Caco-2 (cell line): ENCODE data around the gene MTMR12. TPM values are rescaled to one million over a fixed set of nuclear protein-coding genes. Genes with fewer than 3 reads are reported as not detected.

Source experiments
- BruUV-seq: library from RNA; stranded (reverse); fragments of 400-500 nt; replicated peaks from 2 replicates; lab custom pipeline; 2021; lab: Mats Ljungman, UMichigan
- CTCF ChIA-PET: fragments of 300-600 bp; sonication (Branson Sonifier 250); formaldehyde crosslinking; loops from one replicate; lab custom pipeline; 2022; ENCODE audit warnings: antibody characterized with exemption; lab: Charles Lee
- POLR2A ChIA-PET: fragments of 300-600 bp; sonication (Branson Sonifier 250); formaldehyde crosslinking; loops from one replicate; lab custom pipeline; 2022; ENCODE audit warnings: antibody characterized with exemption; lab: Charles Lee
- DNase-seq, 2 experiments: peaks; one replicate each; pipeline versions ENCODE4 v3.0.0 to v3.0.0-alpha.2; 2020 to 2022
- H3K27me3 ChIP-seq: replicated peaks from 2 replicates; pipeline ENCODE4 v1.6.0; 2011; ENCODE audit warnings: low read length; ENCODE audit not compliant: control insufficient read depth, insufficient read depth
- H3K36me3 ChIP-seq: 2 replicates; pipeline ENCODE4 v1.5.1; 2011; ENCODE audit warnings: low read length; ENCODE audit not compliant: control insufficient read depth, insufficient read depth
- H3K4me1 ChIP-seq: fragments of 250-450 bp; sonication (Bioruptor Pico); 2 replicates; pipeline ENCODE4 v1.5.1; 2020; ENCODE audit warnings: mild to moderate bottlenecking
- H3K4me3 ChIP-seq: 2 replicates; pipeline ENCODE4 v1.5.1; 2011; ENCODE audit warnings: low read depth, mild to moderate bottlenecking, control low read depth, low read length
- H3K9me3 ChIP-seq: fragments of 250-450 bp; sonication (Bioruptor Pico); 2 replicates; pipeline ENCODE4 v1.5.1; 2020; ENCODE audit warnings: mild to moderate bottlenecking, moderate library complexity
- H3K27ac Mint-ChIP-seq: one replicate; pipeline ENCODE4 v1.8.0; 2022; ENCODE audit warnings: mixed read lengths; ENCODE audit not compliant: unreplicated experiment
- H3K27me3 Mint-ChIP-seq: one replicate; pipeline ENCODE4 v1.8.0; 2022; ENCODE audit warnings: mixed read lengths; ENCODE audit not compliant: insufficient read depth, unreplicated experiment
- H3K36me3 Mint-ChIP-seq: one replicate; pipeline ENCODE4 v1.8.0; 2022; ENCODE audit warnings: mild to moderate bottlenecking, mixed read lengths; ENCODE audit not compliant: insufficient read depth, unreplicated experiment
- H3K4me1 Mint-ChIP-seq: one replicate; pipeline ENCODE4 v1.8.0; 2022; ENCODE audit warnings: low read depth, mixed read lengths; ENCODE audit not compliant: unreplicated experiment
- H3K4me3 Mint-ChIP-seq: one replicate; pipeline ENCODE4 v1.8.0; 2022; ENCODE audit warnings: mild to moderate bottlenecking, moderate library complexity, mixed read lengths; ENCODE audit not compliant: unreplicated experiment
- H3K9me3 Mint-ChIP-seq: one replicate; pipeline ENCODE4 v1.8.0; 2022; ENCODE audit warnings: mixed read lengths; ENCODE audit not compliant: unreplicated experiment
- CTCF ChIP-seq, 2 experiments: fragments of 200-600 bp in 1 of 2; IDR thresholded peaks; 1 replicate in 1 of 2; 2 replicates in 1 of 2; pipeline versions ENCODE4 v1.5.1 to v1.8.0; 2011 to 2022; ENCODE audit warnings: antibody characterized with exemption in 1 of 2, control low read depth in 1 of 2, inconsistent platforms in 1 of 2, low read depth in 1 of 2, low read length in 1 of 2, mild to moderate bottlenecking in 1 of 2, moderate library complexity in 1 of 2; ENCODE audit not compliant: insufficient read depth in 1 of 2, severe bottlenecking in 1 of 2, unreplicated experiment in 1 of 2
- intact Hi-C: fragments of 100-400 bp; cut with micrococcal nuclease; formaldehyde crosslinking; loops from one replicate; pipeline ENCODE4 v1.10.0; 2022; ENCODE audit not compliant: unreplicated experiment
- total RNA-seq: library from RNA; stranded (reverse); gene quantifications from 2 replicates; pipeline ENCODE4 v1.2.3, GENCODE V29; 2022

MTMR12 gene
- total RNA-seq, 1 experiment from 2014 or later: 35.1 TPM

DNA sequence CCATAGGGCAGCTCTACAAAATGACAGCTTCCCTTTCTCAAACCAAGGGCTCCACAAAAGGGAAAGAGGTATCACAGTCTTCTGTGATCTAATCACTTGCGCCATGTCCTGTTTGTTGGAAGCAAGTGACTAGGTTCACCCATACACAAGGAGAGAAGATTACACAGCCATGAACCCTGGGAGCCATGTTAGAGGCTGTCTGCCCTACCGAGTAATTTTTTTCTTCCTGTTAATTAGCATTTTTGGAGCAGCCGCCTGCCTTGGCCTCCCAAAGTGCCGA, 105.4 kb downstream of the MTMR12 start:
- Mint-ChIP-seq H3K4me1 (peaks cover 13% of the 10 kb centered on the region), H3K9me3 (no peaks in the 10 kb centered on the region), H3K36me3 (no peaks in the 10 kb centered on the region), H3K27ac (no peak overlapping the region), H3K4me3 (no peak overlapping the region), H3K27me3 (no peaks in the 10 kb centered on the region)
- Histone ChIP-seq H3K4me3 (no peak overlapping the region), H3K9me3 (no peaks in the 10 kb centered on the region), H3K36me3 (no peaks in the 10 kb centered on the region), H3K4me1 (peaks cover 4% of the 10 kb centered on the region; the same call in 1 of the 2 replicates), H3K27me3 (no peaks in the 10 kb centered on the region)
- no peak for DNase-seq
- intact Hi-C loops: no loop called here
- ChIA-PET POLR2A (no interaction called here), CTCF (no interaction called here)
- TF ChIP-seq CTCF (IDR thresholded peaks at IDR 0.05; ENCODE audit: insufficient read depth in 1 of 2, low read depth in 1 of 2, low read length in 1 of 2, severe bottlenecking in 1 of 2, unreplicated experiment in 1 of 2): no peak
- BruUV-seq: no TSS peak

- Mint-ChIP-seq H3K27ac (no peak overlapping the region), H3K27me3 (no peaks in the 10 kb centered on the region), H3K9me3 (no peaks in the 10 kb centered on the region), H3K4me1 (peaks cover 13% of the 10 kb centered on the region), H3K4me3 (no peak overlapping the region), H3K36me3 (no peaks in the 10 kb centered on the region)
- TF ChIP-seq CTCF (IDR thresholded peaks at IDR 0.05; ENCODE audit: insufficient read depth in 1 of 2, low read depth in 1 of 2, low read length in 1 of 2, severe bottlenecking in 1 of 2, unreplicated experiment in 1 of 2): no peak
- POLR2A ChIA-PET: no interaction called here
- CTCF ChIA-PET: no interaction called here
- Histone ChIP-seq H3K4me1 (peaks cover 4% of the 10 kb centered on the region; the same call in 1 of the 2 replicates), H3K4me3 (no peak overlapping the region), H3K9me3 (no peaks in the 10 kb centered on the region), H3K27me3 (no peaks in the 10 kb centered on the region), H3K36me3 (no peaks in the 10 kb centered on the region)
- BruUV-seq: no TSS peak
- intact Hi-C loops: no loop called here
- no peak for DNase-seq
These were observed 106.0 kb downstream of the MTMR12 start for GRCh38 chr5:32206509-32207354.

DNA sequence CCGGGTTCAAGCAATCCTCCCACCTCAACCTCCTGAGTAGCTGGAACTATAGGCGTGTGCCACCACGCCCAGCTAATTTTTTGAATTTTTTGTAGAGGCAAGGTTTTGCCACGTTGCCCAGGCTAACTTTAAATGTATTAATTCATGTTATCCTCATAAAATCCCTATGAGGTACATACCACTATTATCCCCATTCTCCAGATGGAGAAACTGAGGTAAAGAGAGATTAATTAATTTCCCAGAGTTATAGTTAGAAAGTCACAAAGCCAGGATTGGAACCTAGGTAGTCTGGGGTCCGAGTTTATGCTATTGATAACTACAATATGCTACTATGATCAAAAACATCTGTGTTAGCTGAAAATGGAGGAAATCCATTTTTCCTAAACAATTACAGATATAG, 106.7 kb downstream of the MTMR12 start:
- no peak overlapping the region for H3K27ac Mint-ChIP-seq
- POLR2A ChIA-PET: no interaction called here
- H3K27me3 Mint-ChIP-seq: no peaks in the 10 kb centered on the region
- no peak overlapping the region for H3K4me3 Mint-ChIP-seq
- H3K27me3 ChIP-seq: no peaks in the 10 kb centered on the region
- H3K36me3 ChIP-seq: no peaks in the 10 kb centered on the region
- H3K36me3 Mint-ChIP-seq: no peaks in the 10 kb centered on the region
- no peak overlapping the region for H3K4me3 ChIP-seq
- H3K4me1 ChIP-seq: peaks cover 11% of the 10 kb centered on the region
- no peaks in the 10 kb centered on the region for H3K9me3 ChIP-seq
- peaks cover 13% of the 10 kb centered on the region for H3K4me1 Mint-ChIP-seq
- DNase-seq: no peak
- H3K9me3 Mint-ChIP-seq: no peaks in the 10 kb centered on the region
- intact Hi-C loops: no loop called here
- no peak for TF ChIP-seq CTCF (IDR thresholded peaks at IDR 0.05; ENCODE audit: insufficient read depth in 1 of 2, low read depth in 1 of 2, low read length in 1 of 2, severe bottlenecking in 1 of 2, unreplicated experiment in 1 of 2)
- no TSS peak for BruUV-seq
- CTCF ChIA-PET: no interaction called here
